ENCODE results near the gene PSME4.
"Not testable (repeated sequence)": the region's sequence is repeated elsewhere in the genome, so short reads cannot be mapped to it uniquely, and the experiment has no call there.

PSME4 gene

DNA sequence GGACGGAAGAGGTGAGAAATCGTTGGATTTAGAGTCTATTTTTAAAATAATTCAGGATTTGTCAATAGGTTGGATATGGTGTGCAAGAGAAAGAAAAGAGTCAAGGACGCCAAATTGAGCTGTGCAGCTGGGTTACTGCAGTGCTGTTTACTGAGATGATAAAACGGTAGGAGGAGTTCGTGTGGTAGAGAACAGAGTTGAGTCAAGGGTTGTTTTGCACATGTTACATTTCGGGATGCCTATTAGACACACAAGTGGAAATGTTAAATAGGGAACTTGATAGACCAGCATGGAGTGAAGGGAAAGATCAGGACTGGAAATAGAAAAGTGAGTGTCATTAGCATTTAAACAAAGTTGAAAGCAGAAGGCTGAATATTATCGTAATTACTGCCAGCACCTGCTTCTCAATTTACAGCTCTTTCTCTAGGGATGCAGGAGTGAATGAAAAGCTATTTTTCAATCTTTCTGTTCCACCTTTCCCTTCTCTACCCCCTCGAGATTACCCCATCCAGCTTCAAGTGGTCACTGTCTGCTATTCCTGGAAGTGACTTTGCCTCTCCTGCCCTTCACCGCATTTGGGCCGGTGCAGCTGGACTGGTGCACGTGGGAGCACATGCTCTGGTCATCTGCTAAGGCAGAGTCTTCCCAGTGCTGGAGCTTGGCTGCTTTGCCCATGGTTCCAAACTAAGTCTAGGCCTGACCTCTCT, 141.4 kb downstream of the PSME4 start:
- DNase-seq (ENCODE audit: extremely low spot score), result no peak
- ChIA-PET CTCF (interaction anchor here (1.0 to 1.1 kb wide), 3 partner anchors 10 to 26 kb away, joined by 3 to 4 read pairs (median 3); no protein-coding TSS in a partner anchor), POLR2A (no interaction called here)
- TF ChIP-seq, protein P1, sequence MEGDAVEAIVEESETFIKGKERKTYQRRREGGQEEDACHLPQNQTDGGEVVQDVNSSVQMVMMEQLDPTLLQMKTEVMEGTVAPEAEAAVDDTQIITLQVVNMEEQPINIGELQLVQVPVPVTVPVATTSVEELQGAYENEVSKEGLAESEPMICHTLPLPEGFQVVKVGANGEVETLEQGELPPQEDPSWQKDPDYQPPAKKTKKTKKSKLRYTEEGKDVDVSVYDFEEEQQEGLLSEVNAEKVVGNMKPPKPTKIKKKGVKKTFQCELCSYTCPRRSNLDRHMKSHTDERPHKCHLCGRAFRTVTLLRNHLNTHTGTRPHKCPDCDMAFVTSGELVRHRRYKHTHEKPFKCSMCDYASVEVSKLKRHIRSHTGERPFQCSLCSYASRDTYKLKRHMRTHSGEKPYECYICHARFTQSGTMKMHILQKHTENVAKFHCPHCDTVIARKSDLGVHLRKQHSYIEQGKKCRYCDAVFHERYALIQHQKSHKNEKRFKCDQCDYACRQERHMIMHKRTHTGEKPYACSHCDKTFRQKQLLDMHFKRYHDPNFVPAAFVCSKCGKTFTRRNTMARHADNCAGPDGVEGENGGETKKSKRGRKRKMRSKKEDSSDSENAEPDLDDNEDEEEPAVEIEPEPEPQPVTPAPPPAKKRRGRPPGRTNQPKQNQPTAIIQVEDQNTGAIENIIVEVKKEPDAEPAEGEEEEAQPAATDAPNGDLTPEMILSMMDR (IDR thresholded peaks at IDR 0.05; ENCODE audit: control extremely low read depth, extremely low read depth, low read depth, missing control alignments), result no peak

DNA sequence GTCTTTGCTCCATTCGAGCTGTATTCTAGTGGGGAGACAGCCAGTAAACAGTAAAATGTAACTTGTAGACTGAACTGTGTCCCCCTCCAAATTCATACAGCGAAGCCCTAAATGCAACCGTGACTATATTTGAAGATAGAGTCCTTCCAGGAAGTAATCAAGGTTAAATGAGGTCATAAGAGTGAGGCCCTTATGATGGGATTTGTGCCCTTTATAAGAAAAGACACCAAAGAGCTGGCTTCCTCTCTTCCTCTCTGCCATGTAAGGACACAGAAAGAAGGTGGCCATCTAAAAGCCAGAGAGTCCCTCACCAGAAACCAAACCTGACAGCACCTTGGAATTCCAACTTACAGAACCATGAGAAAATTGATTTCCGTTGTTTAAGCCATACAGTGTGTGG, 142.5 kb downstream of the PSME4 start:
- no peak for DNase-seq (ENCODE audit: extremely low spot score)
- TF ChIP-seq, protein P1 (IDR thresholded peaks at IDR 0.05; ENCODE audit: control extremely low read depth, extremely low read depth, low read depth, missing control alignments), result no peak
- ChIA-PET POLR2A (no interaction called here), CTCF (no interaction called here)

DNA sequence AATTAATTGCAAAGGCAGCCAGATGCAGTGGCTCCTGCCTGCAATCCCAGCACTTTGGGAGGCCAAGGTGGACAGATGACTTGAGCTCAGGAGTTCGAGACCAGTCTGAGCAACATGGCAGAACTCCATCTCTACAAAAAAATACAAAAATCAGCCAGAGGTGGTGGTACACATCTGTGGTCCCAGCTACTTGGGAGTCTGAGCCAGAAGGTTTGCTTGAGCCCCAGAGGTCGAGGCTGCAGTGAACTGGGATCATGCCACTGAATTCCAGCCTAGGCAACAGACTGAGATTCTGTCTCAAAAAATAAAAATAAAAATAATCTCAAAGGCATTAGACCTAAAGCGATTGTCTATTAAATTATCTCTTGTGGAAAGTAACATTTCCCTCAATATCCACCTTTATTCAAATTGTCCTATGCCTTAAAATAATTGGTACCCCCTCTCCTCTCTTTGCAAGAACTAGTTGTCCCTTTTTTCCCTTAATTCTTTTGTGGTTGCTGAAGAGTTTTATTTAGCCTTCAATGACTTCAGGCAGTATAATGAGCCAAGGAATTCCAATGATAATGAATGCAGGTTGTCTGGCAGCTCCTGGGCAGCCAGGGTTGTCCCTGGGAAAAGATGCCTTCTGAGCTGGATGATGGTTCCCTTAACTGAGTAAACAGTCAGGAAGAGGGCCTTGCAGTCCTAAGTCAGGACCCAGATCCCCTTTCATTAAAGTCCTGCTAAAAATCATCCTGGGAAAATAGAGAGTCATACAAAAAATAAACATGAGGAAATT, 143.2 kb downstream of the PSME4 start:
- TF ChIP-seq, protein P1 (IDR thresholded peaks at IDR 0.05; ENCODE audit: control extremely low read depth, extremely low read depth, low read depth, missing control alignments), result no peak
- DNase-seq (ENCODE audit: extremely low spot score), result no peak
- CTCF ChIA-PET, result no interaction called here
- POLR2A ChIA-PET, result no interaction called here

DNA sequence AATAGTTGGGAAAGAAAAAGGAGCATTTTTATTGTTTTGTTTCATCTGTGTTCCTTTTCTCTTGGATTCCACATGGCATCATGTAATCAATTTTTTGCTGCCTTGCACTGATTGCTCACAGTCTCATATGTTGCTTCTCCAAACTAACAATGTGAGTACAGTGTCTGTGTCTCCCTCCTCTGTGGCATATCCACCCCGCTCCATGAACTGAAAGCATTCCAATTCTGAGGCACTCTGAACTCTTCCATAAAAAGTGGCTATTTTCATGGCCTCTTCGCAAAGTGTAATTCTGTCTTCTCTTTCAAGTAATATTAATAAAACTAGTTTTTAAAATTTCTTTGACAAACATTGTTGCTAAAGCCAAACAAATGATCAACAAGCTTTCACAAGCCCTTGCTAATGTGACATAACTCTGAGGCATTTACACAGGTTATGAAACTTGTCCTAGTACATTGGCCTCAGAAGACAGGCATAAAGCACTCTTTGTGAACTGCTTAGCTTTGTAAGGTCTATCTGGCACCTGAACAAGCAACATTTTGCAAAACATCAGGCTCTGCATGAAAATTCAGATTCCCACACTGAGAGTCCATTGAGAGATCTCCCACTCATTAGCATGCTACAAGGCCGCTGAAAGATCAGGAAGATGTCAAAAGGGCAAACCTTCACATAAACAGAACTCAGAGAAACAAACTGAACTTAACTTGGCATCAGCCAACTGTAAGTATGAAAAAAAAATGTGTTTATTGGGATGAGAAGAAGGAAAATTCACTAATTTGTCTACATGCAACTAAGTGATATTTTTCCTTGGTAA, 144.0 kb downstream of the PSME4 start:
- DNase-seq (ENCODE audit: extremely low spot score), result no peak
- TF ChIP-seq, protein P1 (IDR thresholded peaks at IDR 0.05; ENCODE audit: control extremely low read depth, extremely low read depth, low read depth, missing control alignments), result no peak
- ChIA-PET CTCF (no interaction called here), POLR2A (no interaction called here)

DNA sequence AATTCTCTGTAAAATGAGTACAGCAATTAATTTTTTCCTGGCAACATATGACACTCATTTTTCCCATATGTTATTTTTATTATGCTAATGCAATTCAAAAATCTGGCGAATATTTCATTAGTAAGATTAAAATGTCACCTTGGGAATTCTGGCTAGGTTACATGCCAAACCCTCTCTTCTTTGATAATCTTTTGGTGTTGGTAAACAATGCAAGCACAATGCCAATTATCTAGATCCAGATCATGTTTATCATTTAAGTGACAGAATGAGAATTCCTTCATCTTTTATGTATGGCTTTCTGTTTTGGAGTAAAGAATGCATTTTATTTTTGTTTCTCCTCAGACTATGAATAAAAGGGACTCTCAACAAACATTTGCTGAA, 144.8 kb downstream of the PSME4 start:
- CTCF ChIA-PET, result no interaction called here
- TF ChIP-seq, protein P1 (IDR thresholded peaks at IDR 0.05; ENCODE audit: control extremely low read depth, extremely low read depth, low read depth, missing control alignments), result no peak
- POLR2A ChIA-PET, result no interaction called here
- no peak for DNase-seq (ENCODE audit: extremely low spot score)

DNA sequence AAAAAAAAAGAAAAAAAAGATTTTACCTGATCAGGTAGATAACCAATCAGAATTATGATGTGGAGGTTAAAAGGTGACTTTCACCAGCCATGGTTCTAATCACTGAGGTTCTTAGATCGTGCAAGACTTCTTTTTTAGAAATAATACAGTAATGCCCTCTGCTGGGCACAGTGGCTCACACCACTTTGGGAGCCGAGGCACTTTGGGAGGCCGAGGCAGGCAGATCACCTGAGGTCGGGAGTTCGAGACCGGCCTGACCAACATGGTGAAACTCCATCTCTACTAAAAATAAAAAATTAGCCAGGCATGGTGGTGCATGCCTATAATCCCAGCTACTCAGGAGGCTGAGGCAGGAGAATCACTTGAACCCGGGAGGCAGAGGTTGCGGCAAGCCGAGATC, 147.2 kb downstream of the PSME4 start:
- CTCF ChIA-PET; POLR2A ChIA-PET; DNase-seq (ENCODE audit: extremely low spot score): not testable (repeated sequence)
- TF ChIP-seq, protein P1 (IDR thresholded peaks at IDR 0.05; ENCODE audit: control extremely low read depth, extremely low read depth, low read depth, missing control alignments), result peak; percentile 22
